Activated naive CD4-positive, alpha-beta T cell treated with anti-CD3 and anti-CD28 coated beads, Interleukin-2, amount 10 ng/mL, durations not matched to agents 7 days and 5 days (primary cell): ENCODE measurements around the gene DPH1.
A peak's percentile ranks its signal among the peaks of the same experiment; 100 is the strongest.

Experiments used
- CTCF ChIA-PET: fragments of 350-600 bp; sonication (Branson Sonifier 250); formaldehyde crosslinking; loops from one replicate; lab custom pipeline; 2021; ENCODE audit warnings: antibody characterized with exemption; lab: Charles Lee
- DNase-seq: peaks from one replicate; pipeline ENCODE4 v3.0.0-alpha.2; 2020
- H3K27ac Mint-ChIP-seq: one replicate; pipeline ENCODE4 v1.8.0; 2021; ENCODE audit warnings: mild to moderate bottlenecking, moderate library complexity, mixed read lengths
- H3K27me3 Mint-ChIP-seq: one replicate; pipeline ENCODE4 v1.8.0; 2021; ENCODE audit warnings: mild to moderate bottlenecking, mixed read lengths
- H3K36me3 Mint-ChIP-seq: one replicate; pipeline ENCODE4 v1.8.0; 2021; ENCODE audit warnings: mixed read lengths
- H3K4me1 Mint-ChIP-seq: one replicate; pipeline ENCODE4 v1.8.0; 2021; ENCODE audit warnings: mixed read lengths
- H3K4me3 Mint-ChIP-seq: one replicate; pipeline ENCODE4 v1.8.0; 2021; ENCODE audit warnings: mild to moderate bottlenecking, moderate library complexity, mixed read lengths
- H3K9me3 Mint-ChIP-seq: one replicate; pipeline ENCODE4 v1.8.0; 2021; ENCODE audit warnings: mixed read lengths

DPH1 gene

GRCh38 chr17:2028234-2028614, 1.7 kb upstream of the DPH1 start:
- H3K27me3 Mint-ChIP-seq: peaks cover 70% of the 10 kb centered on the region
- H3K4me1 Mint-ChIP-seq: peaks cover 33% of the 10 kb centered on the region
- CTCF ChIA-PET: interaction anchor here (0.8 kb wide), 1 partner anchor 308 kb away, joined by 3 read pairs; no protein-coding TSS in a partner anchor
- H3K27ac Mint-ChIP-seq: no peak overlapping the region
- no peaks in the 10 kb centered on the region for H3K9me3 Mint-ChIP-seq
- H3K36me3 Mint-ChIP-seq: peaks cover under 1% of the 10 kb centered on the region
- H3K4me3 Mint-ChIP-seq: no peak overlapping the region
- DNase-seq: no peak

GRCh38 chr17:2028737-2029136, 1.2 kb upstream of the DPH1 start:
- no peak for DNase-seq
- peaks cover 65% of the 10 kb centered on the region for H3K27me3 Mint-ChIP-seq
- no peak overlapping the region for H3K4me3 Mint-ChIP-seq
- no peak overlapping the region for H3K27ac Mint-ChIP-seq
- CTCF ChIA-PET: no interaction called here
- H3K9me3 Mint-ChIP-seq: no peaks in the 10 kb centered on the region
- peaks cover 2% of the 10 kb centered on the region for H3K36me3 Mint-ChIP-seq
- H3K4me1 Mint-ChIP-seq: peaks cover 31% of the 10 kb centered on the region

GRCh38 chr17:2030779-2031163, 818 bp downstream of the DPH1 start:
- Mint-ChIP-seq H3K27ac (peak overlapping the region; percentile 87), H3K4me3 (peak overlapping the region; percentile 95), H3K27me3 (peaks cover 44% of the 10 kb centered on the region), H3K9me3 (no peaks in the 10 kb centered on the region), H3K4me1 (peaks cover 26% of the 10 kb centered on the region), H3K36me3 (peaks cover 2% of the 10 kb centered on the region)
- DNase-seq: no peak
- CTCF ChIA-PET: interaction anchor here (0.6 to 1.1 kb wide), 3 partner anchors 9 to 205 kb away, joined by 3 to 4 read pairs (median 3); no protein-coding TSS in a partner anchor

GRCh38 chr17:2033153-2033552, 3.2 kb downstream of the DPH1 start:
- peaks cover 18% of the 10 kb centered on the region for H3K36me3 Mint-ChIP-seq
- H3K4me3 Mint-ChIP-seq: no peak overlapping the region
- H3K27ac Mint-ChIP-seq: peak overlapping the region; percentile 11
- H3K9me3 Mint-ChIP-seq: no peaks in the 10 kb centered on the region
- H3K4me1 Mint-ChIP-seq: peaks cover 20% of the 10 kb centered on the region
- peaks cover 21% of the 10 kb centered on the region for H3K27me3 Mint-ChIP-seq
- no peak for DNase-seq
- CTCF ChIA-PET: no interaction called here

- peaks cover 11% of the 10 kb centered on the region for H3K27me3 Mint-ChIP-seq
- H3K4me1 Mint-ChIP-seq: peaks cover 19% of the 10 kb centered on the region
- CTCF ChIA-PET: no interaction called here
- no peak overlapping the region for H3K4me3 Mint-ChIP-seq
- no peaks in the 10 kb centered on the region for H3K9me3 Mint-ChIP-seq
- no peak for DNase-seq
- peaks cover 18% of the 10 kb centered on the region for H3K36me3 Mint-ChIP-seq
- no peak overlapping the region for H3K27ac Mint-ChIP-seq
Measured at GRCh38 chr17:2034157-2034556, 4.2 kb downstream of the DPH1 start.

- Mint-ChIP-seq H3K9me3 (no peaks in the 10 kb centered on the region), H3K27ac (no peak overlapping the region), H3K4me3 (no peak overlapping the region), H3K27me3 (peaks cover 2% of the 10 kb centered on the region), H3K4me1 (peaks cover 19% of the 10 kb centered on the region), H3K36me3 (peaks cover 19% of the 10 kb centered on the region)
- CTCF ChIA-PET: no interaction called here
- no peak for DNase-seq
Measured at GRCh38 chr17:2034806-2035540, 5.0 kb downstream of the DPH1 start.

GRCh38 chr17:2035541-2036488, 5.9 kb downstream of the DPH1 start:
- H3K27ac Mint-ChIP-seq: no peak overlapping the region
- H3K4me1 Mint-ChIP-seq: peaks cover 14% of the 10 kb centered on the region
- no peaks in the 10 kb centered on the region for H3K27me3 Mint-ChIP-seq
- CTCF ChIA-PET: no interaction called here
- H3K36me3 Mint-ChIP-seq: peaks cover 19% of the 10 kb centered on the region
- no peak for DNase-seq
- no peaks in the 10 kb centered on the region for H3K9me3 Mint-ChIP-seq
- H3K4me3 Mint-ChIP-seq: no peak overlapping the region

- CTCF ChIA-PET: interaction anchor here (1.3 kb wide), 1 partner anchor 12 kb away, joined by 3 read pairs; the partner anchor contains the start of gene RTN4RL1
- no peak overlapping the region for H3K27ac Mint-ChIP-seq
- no peak for DNase-seq
- H3K4me3 Mint-ChIP-seq: no peak overlapping the region
- peaks cover 21% of the 10 kb centered on the region for H3K36me3 Mint-ChIP-seq
- H3K9me3 Mint-ChIP-seq: no peaks in the 10 kb centered on the region
- peaks cover 13% of the 10 kb centered on the region for H3K4me1 Mint-ChIP-seq
- no peaks in the 10 kb centered on the region for H3K27me3 Mint-ChIP-seq
Measured at GRCh38 chr17:2037155-2037554, 7.2 kb downstream of the DPH1 start.

GRCh38 chr17:2040219-2040827, 10.4 kb downstream of the DPH1 start:
- peaks cover 26% of the 10 kb centered on the region for H3K4me1 Mint-ChIP-seq
- CTCF ChIA-PET: interaction anchor here (1.3 kb wide), 2 partner anchors 9 to 319 kb away, joined by 4 to 6 read pairs; no protein-coding TSS in a partner anchor
- DNase-seq: no peak
- peaks cover 39% of the 10 kb centered on the region for H3K36me3 Mint-ChIP-seq
- H3K4me3 Mint-ChIP-seq: peak overlapping the region; percentile 95
- H3K27me3 Mint-ChIP-seq: no peaks in the 10 kb centered on the region
- H3K27ac Mint-ChIP-seq: no peak overlapping the region
- no peaks in the 10 kb centered on the region for H3K9me3 Mint-ChIP-seq

GRCh38 chr17:2040942-2041560, 11.1 kb downstream of the DPH1 start:
- Mint-ChIP-seq H3K27me3 (no peaks in the 10 kb centered on the region), H3K9me3 (no peaks in the 10 kb centered on the region), H3K27ac (no peak overlapping the region), H3K36me3 (peaks cover 37% of the 10 kb centered on the region), H3K4me1 (peaks cover 26% of the 10 kb centered on the region), H3K4me3 (peak overlapping the region; percentile 95)
- no peak for DNase-seq
- CTCF ChIA-PET: interaction anchor here (1.3 kb wide), 2 partner anchors 10 to 320 kb away, joined by 4 to 6 read pairs; no protein-coding TSS in a partner anchor

GRCh38 chr17:2041561-2042389, 11.8 kb downstream of the DPH1 start, which contains the start of gene OVCA2:
TSS of gene OVCA2 (plus strand) at chr17:2042022. CDS start at chr17:2042048, 26 bp downstream.
- no peaks in the 10 kb centered on the region for H3K27me3 Mint-ChIP-seq
- H3K27ac Mint-ChIP-seq: peak within 1 kb of the TSS; percentile 93
- DNase-seq: peak; percentile 98
- H3K36me3 Mint-ChIP-seq: peaks cover 30% of the 10 kb centered on the region
- no peaks in the 10 kb centered on the region for H3K9me3 Mint-ChIP-seq
- H3K4me1 Mint-ChIP-seq: peaks cover 26% of the 10 kb centered on the region
- H3K4me3 Mint-ChIP-seq: peak within 1 kb of the TSS; percentile 95
- CTCF ChIA-PET: no interaction called here

- peaks cover 26% of the 10 kb centered on the region for H3K4me1 Mint-ChIP-seq
- H3K9me3 Mint-ChIP-seq: no peaks in the 10 kb centered on the region
- peak overlapping the region; percentile 95 for H3K4me3 Mint-ChIP-seq
- peak overlapping the region; percentile 93 for H3K27ac Mint-ChIP-seq
- H3K36me3 Mint-ChIP-seq: peaks cover 26% of the 10 kb centered on the region
- H3K27me3 Mint-ChIP-seq: no peaks in the 10 kb centered on the region
- DNase-seq: peak; percentile 43
- CTCF ChIA-PET: no interaction called here
Measured at GRCh38 chr17:2042390-2042847, 12.5 kb downstream of the DPH1 start.

GRCh38 chr17:2042933-2043332, 13.0 kb downstream of the DPH1 start:
- DNase-seq: no peak
- peaks cover 3% of the 10 kb centered on the region for H3K27me3 Mint-ChIP-seq
- peaks cover 23% of the 10 kb centered on the region for H3K36me3 Mint-ChIP-seq
- no peaks in the 10 kb centered on the region for H3K9me3 Mint-ChIP-seq
- H3K4me3 Mint-ChIP-seq: peak overlapping the region; percentile 95
- peak overlapping the region; percentile 93 for H3K27ac Mint-ChIP-seq
- H3K4me1 Mint-ChIP-seq: peaks cover 26% of the 10 kb centered on the region
- CTCF ChIA-PET: no interaction called here
